Activated T-cell treated with anti-CD3 and anti-CD28 coated beads for 1 hour (primary cell): ENCODE results near the gene ITPRIPL2.

Experiments
- DNase-seq: peaks from one replicate; pipeline ENCODE4 v3.0.0-alpha.2; 2020; ENCODE audit warnings: low read depth

ITPRIPL2 gene

DNA sequence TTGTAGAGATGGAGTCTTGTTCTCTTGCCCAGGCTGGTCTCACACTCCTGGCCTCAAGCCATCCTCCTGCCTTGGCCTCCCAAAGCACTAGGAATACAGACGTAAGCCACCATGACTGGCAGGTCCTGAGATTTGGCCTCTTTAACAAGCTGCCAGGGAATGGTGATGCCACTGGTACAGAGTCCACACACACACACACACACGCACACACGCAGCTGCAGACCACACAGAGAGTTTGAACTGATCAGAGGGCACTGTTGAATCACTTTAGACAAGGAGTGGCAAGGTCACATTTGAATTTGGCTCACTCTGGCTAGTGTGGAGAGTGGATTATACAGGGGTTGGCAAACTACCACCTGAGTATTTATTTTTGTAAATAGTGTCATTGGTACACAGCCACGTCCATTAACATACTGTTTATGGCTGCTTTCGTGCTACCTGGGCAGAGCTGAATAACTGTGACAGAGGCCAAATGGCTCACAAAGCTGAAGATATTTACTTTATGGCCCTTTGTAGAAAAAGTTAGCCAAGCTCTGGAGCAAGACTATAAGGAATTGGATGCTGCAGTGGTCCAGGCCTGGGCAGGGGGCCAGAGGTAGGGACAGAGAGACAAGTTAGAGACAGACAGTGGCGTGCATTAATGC is 9.9 kb downstream of the ITPRIPL2 start:
- no peak for DNase-seq

DNA sequence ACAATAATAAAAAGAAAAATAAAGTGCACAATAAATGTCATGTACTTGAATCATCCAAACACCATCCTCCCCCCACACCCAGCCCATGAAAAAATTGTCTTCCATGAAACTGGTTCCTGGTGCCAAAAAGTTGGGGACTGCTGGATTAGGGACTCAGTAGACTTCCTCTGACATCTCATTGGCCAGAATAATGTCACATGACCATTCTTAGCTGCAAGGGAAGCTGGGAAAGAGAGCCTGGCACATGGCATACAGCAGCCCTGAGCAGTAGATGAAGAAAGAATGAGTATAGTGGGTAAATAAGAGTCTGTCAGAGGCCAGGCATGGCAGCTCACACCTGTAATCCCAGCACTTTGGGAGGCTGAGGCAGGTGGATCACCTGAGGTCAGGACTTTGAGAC is 12.5 kb downstream of the ITPRIPL2 start:
- no peak for DNase-seq

DNA sequence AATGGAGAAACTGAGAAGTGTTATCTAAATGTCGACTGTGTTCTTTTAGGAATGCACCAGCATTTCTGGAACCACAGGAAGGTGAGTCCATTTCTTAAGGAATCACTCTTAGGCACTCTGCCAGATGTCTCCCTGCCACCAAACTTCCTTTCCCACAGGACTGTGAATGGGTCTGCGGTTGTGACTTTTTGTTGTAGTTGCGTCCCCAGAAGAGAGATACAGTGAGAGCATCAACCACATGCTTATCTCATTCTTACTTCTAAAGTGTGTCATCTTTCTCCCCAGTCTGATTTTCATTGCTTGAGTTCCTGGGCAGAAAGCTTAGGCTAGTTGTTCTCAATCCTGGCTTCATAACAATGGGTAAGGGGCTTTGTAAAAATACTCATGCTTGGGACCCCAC is 13.4 kb downstream of the ITPRIPL2 start:
- DNase-seq: no peak

DNA sequence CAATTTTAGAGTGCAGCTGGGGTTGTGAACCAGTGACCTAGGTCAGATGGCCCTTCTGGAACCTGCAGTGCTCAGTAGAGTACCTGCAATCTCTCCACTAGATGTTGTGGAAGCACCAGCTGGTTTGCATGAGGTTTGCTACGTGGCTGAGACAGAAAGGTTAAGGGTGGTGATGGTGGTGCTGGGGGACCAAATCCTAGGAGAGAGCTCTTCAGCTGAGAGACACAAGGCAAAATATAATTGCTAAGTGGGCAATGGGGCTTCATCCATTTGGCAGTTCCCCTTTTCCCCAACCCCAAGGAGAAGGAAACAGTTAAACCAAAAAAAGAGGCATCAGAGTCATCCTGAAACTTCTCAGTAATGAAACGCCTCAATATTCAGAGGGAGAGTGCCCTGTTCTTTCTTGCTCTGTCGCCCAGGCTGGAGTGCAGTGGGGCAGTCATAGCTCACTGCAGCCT is 13.9 kb downstream of the ITPRIPL2 start:
- no peak for DNase-seq

DNA sequence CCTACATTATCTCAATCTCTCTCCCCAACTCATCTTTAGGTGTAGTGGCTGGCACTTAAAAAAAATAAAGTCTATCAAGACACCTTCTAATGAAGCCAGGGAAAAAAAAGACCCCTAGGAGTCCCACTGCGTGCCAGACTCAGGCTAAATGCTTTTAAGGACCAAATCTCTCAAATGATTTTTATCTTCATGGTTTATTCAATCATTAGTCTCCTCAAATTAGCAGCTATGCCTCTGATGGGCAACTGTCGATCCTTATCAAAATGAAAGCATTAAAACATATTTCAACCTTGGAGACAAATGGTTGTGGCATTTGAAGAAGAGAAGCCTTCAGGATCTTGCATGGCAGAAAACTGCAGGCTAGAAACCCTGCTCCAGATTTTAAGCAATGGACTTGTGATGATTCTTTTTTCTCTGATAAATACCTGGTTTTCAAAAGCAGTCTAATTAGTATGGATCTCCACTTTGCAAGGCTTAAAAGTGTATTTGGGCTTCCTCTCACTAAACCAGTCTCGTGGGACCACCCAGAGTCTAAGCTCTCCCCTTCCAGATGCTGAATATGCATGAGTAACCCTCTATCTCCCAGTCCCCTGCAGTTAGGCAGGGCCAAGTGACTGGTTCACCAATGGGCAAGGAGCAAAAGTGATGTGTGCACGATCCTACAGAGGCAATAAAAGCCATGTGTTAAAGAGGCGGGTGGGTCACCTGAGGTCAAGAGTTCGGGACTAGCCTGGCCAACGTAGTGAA is 14.9 kb downstream of the ITPRIPL2 start:
- DNase-seq: no peak

DNA sequence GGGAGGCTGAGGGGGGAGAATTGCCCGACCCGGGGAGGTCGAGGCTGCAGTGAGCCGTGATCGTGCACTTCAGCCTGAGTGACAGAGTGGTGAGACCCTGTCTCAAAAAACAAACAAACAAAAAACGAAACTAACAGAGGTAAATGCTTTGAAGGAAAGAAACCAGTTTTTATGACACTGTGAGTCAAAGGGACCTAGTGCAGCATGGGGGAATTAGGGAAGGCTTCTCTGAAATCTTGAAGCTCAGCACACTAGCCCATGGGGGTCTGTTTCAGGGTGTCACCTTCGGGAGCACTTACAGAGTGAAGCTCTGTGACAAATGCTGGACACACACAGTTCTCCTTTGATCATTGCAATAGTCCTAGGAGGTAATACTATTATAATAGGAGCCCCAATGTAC is 16.6 kb downstream of the ITPRIPL2 start:
- no peak for DNase-seq

DNA sequence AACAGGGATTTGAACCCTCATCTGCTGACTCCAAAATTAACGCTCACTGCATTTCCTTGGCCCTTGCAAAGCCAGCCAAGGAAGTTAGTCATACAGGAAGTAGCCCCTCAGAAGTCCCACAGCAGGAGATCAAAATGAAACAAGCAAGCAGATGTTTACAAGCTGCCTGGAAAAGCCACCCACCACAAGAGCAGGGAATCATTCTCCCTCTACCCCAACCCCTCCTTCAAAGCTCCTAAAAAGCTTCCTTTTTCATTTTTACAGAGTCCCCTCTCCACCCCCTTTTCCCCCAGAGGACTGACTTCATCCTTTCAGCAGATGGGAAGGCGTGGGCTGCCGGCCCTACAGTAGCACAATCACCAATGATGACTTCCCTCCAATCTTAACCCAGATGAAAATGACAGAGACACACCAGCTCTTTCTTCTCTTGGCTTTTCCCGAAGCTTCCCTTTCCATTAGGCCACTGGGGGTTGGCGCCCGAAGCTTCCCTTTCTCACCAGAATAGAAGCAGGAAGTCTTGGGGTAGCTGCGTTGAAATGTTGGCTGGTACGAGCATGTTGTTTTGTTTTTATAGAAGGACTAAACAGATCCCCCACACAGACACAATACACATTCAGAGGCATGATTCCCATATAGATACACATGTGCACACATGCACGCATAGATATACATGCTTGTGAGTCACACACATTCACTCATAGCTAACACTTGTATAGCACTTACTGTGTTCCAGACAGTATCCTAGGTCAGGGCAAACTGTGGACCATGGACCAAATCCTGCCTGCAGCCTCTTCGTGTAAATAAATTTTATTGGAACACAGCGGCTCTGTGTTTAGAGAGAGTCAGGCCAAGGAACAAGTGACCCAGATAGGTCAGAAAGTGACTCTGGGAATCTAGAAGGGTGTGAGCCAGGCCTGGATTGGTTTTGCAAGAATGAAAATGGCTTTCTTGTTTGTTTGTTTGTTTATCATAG is 17.4 kb downstream of the ITPRIPL2 start:
- no peak for DNase-seq

DNA sequence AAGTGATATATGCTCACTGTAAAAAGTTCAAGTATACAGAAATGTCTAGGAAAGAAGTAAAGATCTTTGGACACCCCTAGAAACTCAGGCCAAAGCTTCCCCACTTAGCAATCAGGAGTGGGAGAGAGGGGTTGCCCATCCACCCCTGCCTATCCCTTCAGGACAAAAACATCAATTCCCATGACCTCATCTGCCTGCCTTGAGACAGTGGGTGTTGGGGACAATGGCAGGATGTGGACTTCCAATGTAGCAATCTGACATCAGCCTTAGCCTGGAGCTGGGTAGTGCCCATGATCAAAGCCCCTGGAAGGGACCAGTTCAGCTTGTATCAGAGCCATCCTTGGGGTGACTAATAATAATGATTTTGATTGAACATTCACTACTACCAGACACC is 18.1 kb downstream of the ITPRIPL2 start:
- no peak for DNase-seq

DNA sequence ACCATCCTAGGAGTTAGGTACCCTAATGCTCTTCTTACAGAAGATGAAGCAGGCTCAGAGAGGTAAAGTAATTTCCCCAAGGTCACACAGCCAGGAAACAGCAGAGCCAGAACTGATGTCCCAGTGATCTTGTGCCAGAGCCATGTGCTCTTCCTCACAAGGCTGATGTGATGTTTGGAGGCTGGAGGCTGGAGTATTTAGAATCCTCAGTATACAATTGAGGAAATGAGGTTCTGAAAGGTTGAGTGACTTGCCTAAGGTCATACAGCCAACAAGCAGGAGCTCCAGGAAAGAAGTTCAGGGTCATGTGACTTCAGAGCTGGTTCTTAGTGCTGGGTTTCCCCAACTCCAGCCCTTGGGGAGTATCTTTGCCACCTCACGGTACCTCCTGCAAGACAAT is 18.5 kb downstream of the ITPRIPL2 start:
- DNase-seq: no peak

DNA sequence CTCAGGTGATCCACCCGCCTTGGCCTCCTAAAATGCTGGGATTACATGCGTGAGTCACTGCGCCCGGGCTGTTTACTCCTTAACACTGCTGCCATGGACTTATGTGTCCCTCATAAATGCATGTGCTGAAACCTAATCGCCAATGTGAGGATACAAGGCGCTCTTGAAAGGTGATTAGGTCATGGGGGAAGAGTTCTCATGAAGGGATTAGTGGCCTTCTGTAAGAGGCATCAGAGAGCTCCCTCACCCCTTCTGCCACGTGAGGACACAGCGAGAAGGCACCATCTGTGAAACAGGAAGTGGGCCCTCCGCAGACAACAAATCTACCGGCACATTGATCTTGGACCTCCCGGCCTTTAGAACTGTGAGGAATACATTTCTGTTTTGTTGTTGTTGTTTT is 19.1 kb downstream of the ITPRIPL2 start:
- DNase-seq: no peak

DNA sequence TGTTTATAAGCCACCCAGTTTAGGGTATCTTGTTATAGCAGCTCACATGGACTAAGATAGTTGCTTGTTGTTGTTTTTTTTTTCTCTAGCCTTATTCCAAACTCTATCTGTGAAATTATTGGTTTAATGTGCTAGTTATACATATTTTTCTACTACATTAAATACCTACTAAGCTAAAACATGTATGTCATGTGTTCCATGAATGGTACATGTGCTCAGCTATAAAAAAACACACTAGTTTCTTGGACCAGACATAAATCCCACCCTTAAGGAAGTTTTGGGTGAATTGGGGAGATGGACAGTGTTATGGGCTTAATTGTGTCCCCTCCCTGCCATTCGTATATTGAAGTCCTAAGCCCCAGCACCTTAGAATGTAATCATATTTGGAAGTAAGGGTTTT is 19.8 kb downstream of the ITPRIPL2 start:
- no peak for DNase-seq

DNA sequence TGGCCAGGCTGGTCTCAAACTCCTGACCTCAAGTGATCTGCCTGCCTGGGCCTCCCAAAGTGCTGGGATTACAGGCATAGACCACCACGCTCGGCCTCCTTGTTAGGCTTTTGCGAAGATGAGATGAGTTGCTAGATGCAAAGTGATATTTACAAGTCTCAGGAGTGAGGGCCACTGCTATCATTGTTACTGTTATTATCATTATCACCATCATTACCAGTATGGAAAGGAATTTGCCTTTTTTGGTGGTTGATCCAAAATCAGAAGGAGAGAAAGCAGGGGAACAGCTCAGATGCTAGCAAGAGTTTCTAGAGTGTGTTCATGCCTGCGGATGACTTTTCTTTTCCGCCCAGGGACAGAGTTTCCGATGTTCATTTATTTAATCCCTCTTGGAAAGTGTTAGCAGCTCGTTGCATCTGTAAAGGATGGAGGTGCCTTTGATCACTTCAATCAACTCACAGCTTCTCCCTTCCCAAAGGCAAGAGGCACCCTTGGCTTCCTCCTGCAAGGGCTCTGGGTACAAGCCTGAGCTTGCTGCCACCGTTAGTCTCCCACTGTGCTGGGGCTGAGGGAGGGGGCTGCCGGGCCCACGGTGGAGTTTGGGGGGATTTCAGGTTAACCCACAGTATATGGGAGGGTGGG is 21.6 kb downstream of the ITPRIPL2 start:
- no peak for DNase-seq

DNA sequence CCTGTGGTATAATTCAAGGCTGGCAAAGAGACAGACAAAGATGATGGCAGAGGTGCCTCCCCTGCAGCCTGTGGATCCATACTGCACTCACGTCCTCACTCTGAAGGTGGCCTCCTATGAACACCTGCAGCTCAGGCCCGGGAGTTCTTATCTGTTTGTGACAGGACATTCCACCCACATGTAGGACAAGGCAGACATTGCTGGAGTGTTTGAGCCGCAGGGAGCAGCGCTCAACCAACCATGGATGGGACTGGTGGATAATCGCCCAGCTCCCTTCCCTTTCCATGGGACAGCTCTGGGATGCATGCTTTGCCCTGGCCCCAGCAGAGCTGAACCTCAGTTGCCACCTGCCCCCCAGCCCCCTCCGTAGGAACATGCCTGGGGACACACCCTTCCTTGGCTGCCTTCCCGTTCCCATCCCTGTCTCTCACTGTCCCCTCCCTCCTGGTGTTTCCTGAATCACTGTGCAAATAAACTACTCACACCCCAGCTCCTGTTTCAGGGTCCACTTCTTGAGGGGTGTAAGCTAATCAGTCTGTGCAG is 22.2 kb downstream of the ITPRIPL2 start:
- DNase-seq: no peak

DNA sequence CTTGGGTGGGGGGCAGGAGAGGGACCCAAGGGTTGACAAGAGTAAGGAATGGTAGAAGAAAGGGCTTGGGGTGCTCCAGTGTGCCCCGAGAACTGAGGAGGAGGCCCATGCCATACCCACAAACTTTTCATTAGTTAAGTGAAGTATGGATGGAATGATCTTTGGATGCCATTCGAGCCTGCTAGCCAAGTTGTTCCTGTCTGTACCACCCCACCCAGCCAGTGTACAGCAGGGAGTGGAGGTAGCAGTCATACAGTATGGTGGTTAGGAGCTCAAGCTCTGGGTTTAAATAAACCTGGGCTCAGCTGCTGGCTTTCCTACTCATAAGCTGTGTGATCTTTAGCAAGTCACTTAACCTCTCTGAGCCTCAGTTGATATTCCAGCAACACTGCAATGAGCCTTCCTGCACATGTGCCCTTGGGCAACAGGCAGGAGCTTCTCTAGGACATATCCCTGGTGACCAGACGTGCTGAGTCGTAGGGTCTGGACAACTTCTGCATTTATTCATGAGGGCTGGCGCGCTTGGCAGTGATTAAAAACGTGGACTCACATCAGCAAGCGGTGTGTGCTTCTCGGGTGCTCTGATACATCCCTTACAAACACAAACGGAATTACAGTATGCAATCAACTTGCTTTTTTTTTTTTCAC is 22.9 kb downstream of the ITPRIPL2 start:
- DNase-seq: no peak

DNA sequence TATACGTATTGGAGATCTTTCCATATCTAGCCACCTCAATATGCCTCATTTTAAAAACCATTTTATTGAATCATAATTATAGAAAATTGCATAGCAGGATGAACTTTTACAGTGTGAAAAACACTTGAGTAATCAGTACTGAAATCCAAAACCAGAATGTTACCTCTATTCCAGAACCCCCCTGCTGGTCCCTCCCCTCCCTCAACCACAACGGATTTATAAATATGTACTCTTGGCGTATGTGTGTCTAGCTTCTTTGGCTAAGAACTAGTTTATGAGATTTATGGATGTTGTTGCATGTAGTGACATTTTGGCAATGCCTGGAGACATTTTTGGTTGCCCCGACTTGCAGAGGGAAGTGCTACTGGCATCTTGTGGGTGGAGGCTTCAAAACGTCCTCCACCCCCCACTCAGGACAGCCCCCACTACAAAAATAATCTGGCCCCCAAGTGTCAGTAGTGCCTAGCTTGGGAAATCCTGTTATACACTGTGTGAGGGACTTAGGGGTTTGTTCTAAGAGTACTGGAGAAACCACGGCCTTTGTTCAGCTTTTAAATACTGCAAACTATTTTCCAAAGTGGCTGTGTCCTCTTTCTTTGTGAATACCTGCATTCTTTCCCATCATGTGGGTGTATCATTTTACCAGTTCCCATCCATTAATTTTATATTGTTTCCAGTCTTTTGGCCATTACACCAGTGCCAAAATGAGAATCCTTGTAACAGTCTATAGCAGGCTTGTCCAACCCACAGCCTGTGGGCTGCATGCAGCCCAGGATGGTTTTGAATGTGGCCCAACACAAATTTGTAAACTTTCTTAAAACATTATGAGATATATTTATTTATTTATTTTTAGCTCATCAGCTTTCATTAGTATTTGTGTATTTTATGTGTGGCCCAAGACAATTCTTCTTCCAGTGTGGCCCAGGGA is 23.7 kb downstream of the ITPRIPL2 start:
- DNase-seq: no peak

DNA sequence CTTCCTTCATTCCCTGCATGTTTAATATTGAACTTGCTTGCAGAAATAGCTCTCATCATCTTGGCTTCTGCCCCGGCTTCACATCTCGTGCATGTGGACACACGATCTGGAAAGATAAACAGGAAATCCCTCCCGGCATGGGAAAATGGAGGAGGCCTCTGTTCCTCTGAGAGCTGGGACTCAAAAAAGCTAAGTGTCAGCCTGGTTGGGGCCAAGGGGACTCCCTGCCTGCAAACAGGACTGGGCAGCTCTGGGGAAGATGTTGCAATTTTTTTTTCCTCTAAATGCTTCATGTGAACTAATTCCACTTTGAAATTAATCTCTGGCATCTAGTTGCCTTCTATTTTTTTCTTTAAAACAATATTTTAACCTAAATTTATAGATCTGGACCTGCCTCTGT is 24.8 kb downstream of the ITPRIPL2 start:
- DNase-seq: no peak

DNA sequence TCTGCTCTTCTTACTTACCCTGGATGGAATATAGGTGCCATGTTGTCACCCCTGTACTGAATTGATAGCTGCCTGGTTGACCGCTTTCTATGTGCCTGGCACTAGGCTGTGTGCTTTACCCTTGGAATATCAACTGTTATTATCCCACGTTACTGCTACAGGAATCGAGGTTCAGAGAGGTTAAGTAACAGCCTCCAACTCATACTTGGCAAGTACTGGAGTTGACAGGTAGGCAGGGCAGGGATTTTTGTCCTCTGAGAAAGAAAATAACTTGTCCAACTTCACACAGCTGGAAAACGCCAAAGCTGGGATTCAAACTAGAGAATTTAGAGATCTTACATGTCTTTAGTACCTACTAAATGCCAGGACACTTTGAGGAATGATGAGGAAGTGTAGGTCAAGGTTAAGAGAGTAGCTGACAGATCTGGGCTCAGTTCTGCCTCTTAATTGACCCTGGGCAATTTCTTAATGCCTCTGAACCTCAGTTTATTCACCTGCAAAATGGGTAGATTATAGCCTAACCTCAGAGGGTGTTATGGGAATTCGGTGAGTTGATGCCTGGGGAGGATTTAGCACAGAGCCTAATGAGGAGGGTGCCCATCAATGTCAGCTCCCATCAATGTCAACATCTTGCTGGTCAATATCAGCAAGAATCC is 25.8 kb downstream of the ITPRIPL2 start:
- no peak for DNase-seq

DNA sequence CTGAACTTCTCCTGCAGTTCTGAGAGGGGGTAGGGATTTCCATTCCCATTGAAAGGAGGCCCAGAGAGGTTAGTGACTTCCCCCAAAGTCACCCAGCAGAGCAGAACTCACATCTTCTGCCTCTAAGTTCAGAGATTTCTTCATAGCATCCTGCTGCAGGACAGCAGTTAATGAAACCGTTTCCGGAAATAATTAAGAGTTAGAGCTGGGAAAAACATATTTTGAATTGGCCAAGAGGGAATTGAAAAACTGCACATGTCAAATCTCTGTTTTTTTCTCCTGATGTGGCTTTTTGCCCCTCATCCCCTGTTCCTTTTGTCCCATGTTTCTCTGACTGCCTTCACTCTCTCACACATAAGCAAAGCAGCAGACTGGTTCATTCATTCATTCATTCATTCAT is 26.6 kb downstream of the ITPRIPL2 start:
- no peak for DNase-seq

DNA sequence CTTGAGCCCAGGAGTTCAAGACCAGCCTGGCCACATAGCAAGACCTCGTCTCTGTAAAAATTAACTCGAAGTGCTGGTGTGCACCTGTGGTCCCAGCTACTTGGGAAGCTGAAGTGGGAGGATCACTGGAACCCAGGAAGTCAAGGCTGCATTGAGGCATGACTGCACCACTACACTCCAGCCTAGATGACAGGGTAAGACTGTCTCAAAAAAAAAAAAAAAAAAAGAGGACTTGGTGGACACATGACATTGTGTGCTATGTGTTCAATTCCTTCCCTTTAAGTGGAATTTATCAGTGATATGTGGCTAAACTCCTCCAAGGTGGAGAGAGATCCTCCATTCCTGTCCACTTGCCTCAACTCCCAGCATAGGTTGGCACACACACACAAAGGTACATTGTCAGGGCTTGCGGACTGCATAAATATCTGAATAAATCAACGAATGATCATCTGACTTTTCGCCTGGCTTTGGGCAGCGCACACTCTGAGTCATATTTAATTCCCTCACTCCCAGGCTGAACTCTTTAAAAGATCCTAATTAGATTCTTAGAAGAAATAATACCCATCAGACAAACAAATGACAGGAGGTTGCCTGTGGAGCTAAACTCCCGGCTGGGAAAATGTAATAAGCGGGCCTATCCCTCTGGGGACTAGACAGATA is 29.3 kb downstream of the ITPRIPL2 start:
- no peak for DNase-seq
